ENCODE data around the gene COX19.
"Not testable (repeated sequence)": the region's sequence is repeated elsewhere in the genome, so short reads cannot be mapped to it uniquely, and the experiment has no call there.

Gene COX19

DNA sequence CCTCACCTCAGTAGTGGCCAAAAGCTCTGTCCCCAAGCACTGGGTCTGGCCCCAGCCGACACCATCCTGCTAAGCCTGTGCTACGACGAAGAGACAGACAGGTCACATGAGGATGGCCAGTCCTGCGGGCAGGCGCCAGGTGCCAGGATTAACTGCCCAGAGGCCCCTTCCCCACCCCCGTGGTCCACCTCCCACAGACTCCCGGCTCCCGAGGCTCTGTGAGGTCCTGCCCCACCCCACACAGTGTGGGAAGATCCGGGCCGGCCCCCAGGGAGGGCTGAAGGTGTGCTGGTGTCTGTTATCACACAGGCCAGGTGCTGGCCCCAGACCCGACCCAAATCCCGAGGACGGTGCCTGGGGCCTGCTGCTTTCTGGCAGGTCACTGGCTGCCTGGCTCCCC lies 34.9 kb upstream of the COX19 start:
- ATAC-seq = no peak
- DNase-seq = no peak

DNA sequence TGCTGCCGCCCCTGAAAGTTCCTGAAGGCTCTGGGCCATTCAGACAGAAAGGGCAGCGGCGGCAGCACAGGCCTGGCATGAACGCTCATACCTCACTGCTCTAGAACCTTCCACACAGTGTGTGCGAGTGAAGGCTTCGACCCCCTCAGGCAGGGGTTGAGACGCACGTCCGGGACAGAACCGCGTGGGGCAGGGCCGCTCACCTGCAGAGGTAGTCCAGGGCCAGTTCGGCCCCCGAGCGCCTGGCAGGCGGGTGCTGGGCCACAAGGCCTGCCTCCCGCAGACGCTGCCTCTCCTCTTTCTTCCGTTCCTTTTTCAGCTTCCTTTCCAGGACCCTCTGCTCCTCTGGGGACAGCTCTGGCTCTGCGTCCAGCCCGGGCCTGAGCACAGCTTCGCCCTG lies 34.4 kb upstream of the COX19 start:
- DNase-seq (no peak), ATAC-seq (no peak)

DNA sequence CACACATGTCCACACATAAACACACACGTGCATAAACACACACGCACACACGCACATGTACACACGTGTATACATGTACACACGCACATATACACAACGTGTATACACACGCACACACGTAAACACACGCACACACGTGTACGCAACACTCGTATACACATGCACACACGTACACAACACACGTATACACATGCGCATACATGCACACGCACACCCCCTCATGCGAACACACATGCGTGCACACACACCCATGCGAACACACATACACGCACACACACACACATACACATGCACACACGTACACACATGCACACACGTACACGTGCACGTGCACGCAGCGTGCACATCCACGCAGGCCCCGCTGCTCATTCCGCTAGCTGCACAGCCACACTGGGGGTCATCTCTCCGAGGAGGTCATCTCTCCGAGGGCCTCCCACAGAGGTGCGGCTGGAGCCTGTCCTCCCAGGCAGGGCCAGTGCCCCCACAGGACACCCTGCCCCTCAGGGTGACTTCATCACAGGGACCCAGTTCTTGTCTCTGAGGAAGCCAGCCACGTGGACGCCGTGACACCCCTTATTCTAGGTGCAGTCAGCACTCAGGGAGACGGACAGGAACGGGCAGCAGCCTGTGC lies 33.5 kb upstream of the COX19 start:
- DNase-seq = no peak
- ATAC-seq = no peak

DNA sequence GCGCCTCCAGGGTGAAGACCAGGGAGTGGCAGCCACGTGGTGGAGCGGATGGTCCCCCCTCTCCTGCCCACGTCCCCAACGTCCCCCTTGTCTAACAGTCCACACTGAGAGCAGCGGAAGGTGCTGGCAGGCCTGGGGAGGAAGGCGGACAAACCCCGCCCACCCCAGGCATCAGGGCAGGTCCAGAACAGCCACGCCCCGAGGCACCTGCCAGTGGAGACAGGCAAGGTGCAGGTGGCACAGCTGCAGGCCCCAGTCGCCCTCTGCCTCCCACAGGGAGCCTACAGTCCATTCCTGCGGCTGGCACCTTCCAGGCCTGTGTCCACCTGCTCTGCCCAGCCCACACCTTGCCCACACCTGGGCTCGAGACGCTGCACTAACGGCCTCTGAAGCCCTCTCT lies 32.6 kb upstream of the COX19 start:
- ATAC-seq (no peak), DNase-seq (no peak)

DNA sequence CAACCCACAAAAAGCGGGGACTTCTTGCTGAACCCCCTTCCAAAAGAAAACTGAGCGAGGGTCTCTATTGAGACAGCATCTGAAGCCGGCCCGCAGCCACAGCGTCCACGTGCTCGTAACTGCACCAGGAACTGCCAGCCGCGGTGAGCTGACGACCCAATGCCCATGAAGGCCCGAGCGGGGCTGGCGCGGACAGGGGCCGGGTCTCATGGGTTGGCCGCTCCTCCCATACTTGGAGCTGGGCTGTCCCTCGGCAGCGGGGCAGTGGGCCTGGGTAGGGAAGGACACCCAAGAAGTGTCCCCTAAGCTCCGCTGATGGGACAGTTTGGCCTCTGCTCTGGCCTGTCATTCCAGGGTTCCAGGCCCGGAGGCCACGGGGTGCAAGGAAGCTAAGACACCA lies 30.0 kb upstream of the COX19 start:
- no peak for ATAC-seq
- no peak for DNase-seq

GRCh38 chr7:1004018-1004852 lies 28.9 kb upstream of the COX19 start:
- DNase-seq (no peak), ATAC-seq (no peak)

GRCh38 chr7:1002445-1002844 lies 27.1 kb upstream of the COX19 start:
- not testable (repeated sequence) for ATAC-seq, DNase-seq

DNA sequence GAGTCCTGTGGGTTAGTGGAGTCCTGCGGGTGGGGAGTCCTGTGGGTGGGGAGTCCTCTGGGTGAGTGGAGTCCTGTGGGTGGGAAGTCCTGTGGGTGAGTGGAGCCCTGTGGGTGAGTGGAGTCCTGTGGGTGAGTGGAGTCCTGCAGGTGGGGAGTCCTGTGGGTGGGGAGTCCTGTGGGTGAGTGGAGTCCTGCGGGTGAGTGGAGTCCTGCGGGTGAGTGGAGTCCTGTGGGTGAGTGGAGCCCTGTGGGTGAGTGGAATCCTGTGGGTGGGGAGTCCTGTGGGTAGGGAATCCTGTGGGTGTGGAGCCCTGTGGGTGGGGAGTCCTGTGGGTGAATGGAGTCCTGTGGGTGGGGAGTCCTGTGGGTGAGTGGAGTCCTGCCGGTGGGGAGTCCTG lies 26.7 kb upstream of the COX19 start:
- ATAC-seq = not testable (repeated sequence)

GRCh38 chr7:1001069-1001770 lies 25.9 kb upstream of the COX19 start:
- not testable (repeated sequence) for DNase-seq

More for the DNA sequence above, 26.7 kb upstream of the COX19 start:
- DNase-seq = not testable (repeated sequence)

GRCh38 chr7:999941-1000935 lies 24.9 kb upstream of the COX19 start:
- no peak for DNase-seq
- ATAC-seq = no peak

More at GRCh38 chr7:1001069-1001770, 25.9 kb upstream of the COX19 start:
- peak; percentile 14 for ATAC-seq

- no peak for ATAC-seq
- DNase-seq = no peak
Observed at GRCh38 chr7:999149-999879, 24.0 kb upstream of the COX19 start.

DNA sequence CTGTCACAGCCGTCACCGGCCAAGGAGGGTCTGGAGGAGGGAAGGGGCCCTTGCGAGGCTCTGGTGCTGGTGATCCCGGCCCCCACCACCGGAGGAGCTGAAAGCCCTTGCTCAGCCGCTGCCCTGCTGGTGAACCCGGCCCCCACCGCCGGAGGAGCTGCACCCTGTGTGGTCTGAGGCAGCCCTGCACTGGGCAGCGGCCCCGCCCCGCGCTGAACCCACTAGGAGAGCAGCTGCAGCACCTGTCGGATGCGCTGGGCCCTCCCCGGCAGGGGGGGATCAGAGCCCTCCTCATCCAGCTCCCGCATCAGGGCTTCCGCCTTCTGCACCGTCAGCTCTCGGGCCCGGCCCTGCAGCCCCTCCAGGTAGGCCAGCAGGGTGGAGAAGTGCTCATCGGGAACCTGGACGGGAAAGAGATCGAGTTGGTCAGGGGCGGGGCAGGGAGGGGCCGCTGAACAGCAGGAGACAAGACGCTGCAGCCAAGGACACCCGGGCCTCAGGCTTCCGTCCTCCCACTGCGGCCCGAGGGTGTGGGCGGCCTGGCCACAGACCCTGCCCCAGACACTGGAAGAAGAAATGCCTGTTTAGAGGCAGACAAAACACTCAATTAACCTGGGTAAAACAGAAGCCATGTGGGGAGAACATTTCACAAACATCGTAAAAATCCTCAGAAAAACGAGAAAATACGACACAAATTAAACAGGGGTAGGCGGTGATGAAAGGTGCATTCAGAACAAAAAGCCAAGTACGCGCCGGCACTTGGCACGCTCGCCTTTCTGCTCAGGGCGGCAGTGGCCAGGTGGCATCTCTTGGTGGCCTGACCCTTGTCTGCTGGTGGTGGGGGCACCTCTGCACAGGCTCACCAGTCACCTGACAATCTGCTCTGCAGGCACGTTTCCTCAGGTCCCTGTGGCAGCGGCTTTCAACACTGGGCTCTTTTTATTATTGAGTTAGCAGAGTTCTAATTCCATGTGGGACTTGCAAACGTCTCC lies 22.4 kb upstream of the COX19 start:
- DNase-seq (no peak), ATAC-seq (no peak)

DNA sequence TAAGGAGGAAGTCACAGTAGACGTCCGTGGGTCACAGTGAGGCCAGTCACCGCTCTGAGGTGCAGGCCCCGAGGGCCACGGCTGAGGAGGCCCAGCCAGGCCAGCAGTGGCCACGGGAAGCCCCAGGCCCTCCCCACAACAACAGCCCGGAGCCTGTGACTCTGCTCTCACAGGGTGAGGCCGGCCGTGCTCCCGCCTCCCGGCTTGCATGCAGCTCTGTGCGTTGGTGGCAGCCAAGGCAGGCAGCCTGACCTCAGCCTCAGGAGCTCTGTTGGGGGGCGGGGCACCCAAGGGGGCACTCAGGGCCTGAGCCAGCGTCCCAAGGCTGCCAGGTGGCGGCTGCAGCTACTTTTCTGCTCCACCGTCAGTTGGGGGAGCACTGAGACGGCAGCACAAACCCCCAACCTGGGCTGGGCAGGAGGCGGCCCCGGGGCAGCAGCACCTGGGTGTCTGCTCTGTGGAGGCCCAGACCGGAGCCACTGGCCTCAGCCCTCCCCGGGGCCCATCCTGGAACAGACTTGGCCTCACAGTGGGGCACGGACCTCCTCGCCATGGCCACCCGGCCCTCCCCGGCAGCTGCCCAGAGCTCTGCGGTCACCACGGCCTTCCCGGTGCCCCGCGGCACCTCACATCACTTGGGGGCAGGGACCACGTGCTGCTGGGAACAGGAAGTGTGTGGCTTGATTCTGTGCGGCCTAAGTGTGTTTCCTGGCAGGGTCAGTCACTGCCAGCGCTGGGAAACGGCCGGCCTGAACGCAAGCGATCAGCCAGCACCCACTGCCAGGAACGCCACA lies 20.9 kb upstream of the COX19 start:
- DNase-seq (no peak), ATAC-seq (no peak)

GRCh38 chr7:995571-995970 lies 20.2 kb upstream of the COX19 start:
- DNase-seq (no peak), ATAC-seq (no peak)

- DNase-seq = no peak
- ATAC-seq = no peak
Observed at GRCh38 chr7:994592-995308, 19.4 kb upstream of the COX19 start.

DNA sequence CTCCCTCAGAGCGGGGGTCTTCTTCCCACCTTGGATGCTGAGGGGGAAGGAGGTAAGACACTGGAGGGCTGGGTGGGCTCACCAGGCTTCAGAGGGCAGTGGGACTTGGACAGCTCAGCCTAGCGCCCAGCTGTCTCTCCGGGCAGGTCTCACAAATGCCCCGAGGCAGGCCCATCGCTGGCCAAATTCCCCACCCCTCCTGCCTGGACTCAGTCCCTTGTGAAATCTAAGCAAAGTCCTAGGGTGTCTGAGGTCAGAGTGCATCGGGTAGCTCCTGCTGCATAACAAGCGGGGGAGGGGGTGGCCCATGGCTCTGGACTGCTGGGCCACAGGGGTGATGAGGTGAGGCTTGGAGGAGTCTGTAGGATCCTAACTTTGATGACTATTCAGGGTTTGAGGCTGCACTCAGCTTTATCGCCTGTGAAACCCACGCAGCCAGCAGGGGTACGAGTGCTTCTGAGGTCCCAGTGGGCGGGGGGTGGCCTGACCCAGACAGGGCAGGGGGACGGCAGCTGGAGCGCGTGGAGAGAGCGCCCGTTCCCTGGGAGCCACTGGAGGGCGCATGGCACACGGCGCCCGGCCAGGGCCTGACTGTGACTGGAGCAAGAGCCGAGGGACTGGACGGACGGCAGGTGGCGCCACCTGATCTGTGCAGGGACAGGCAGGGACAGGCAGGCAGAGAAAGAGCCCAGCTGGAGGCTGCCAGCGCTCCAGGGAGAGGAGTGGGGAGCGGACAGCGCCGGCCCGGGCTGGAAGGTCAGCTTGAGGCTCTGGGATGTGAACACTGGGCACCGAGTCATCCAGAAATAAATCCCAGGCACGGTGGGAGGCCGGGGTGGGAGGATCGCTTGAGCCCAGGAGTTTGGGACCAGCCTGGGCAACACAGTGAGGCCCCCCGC lies 17.6 kb upstream of the COX19 start:
- DNase-seq = peak; percentile 97
- ATAC-seq = peak; percentile 98
